NB4 (cell line): Measurements from ENCODE around the gene PPM1L.

Source experiments
- DNase-seq: peaks from one replicate; pipeline ENCODE4 v3.0.0; 2010; ENCODE audit warnings: low read depth
- H3K4me3 ChIP-seq: one replicate; pipeline ENCODE4 v1.5.1; 2011; ENCODE audit warnings: mild to moderate bottlenecking, low read depth, low read length, moderate library complexity
- CTCF ChIP-seq: IDR thresholded peaks from one replicate; pipeline ENCODE4 v1.5.1; 2012; ENCODE audit warnings: low read depth, low read length
- MAX ChIP-seq: IDR thresholded peaks from 2 replicates; pipeline ENCODE4 v1.6.1; 2011; ENCODE audit warnings: low read depth, low read length
- MYC ChIP-seq: IDR thresholded peaks from 2 replicates; pipeline ENCODE4 v1.6.1; 2011; ENCODE audit warnings: low read depth, low read length
- POLR2A ChIP-seq: IDR thresholded peaks from 2 replicates; pipeline ENCODE4 v1.6.1; 2011; ENCODE audit warnings: mild to moderate bottlenecking; ENCODE audit not compliant: insufficient read length; ENCODE audit errors: extremely low read depth

The PPM1L gene

GRCh38 chr3:161050935-161051334 is 294.9 kb downstream of the PPM1L start:
- no peak for DNase-seq
- H3K4me3 ChIP-seq = no peak overlapping the region
- TF ChIP-seq MAX (no peak), MYC (no peak), POLR2A (no peak), CTCF (no peak)

DNA sequence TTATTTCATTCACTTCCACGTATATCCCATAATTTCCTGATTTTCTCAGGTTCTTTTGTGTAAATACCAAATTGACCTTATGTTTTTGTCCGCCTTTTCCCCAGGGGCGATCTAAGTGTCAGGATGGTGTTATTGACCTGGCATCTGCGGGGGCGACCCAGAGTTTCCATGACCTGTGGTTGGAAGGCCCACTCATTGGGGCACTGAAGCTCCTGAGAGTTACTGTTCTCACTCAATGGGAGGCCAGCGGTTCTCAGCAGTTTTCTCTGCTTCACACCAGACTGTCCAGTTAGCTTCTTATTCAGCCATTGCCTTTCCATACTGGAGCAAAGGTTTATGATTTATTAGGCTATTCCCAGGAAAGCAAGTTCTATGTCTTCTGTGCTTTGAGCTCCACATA is 295.8 kb downstream of the PPM1L start:
- TF ChIP-seq CTCF (no peak), POLR2A (no peak), MYC (no peak), MAX (no peak)
- DNase-seq = no peak

GRCh38 chr3:161054860-161055604 is 299.0 kb downstream of the PPM1L start:
- H3K4me3 ChIP-seq = no peak overlapping the region
- DNase-seq = no peak
- TF ChIP-seq POLR2A = no peak
- no peak for TF ChIP-seq CTCF
- no peak for TF ChIP-seq MYC
- TF ChIP-seq MAX = no peak

More for the DNA sequence above, 295.8 kb downstream of the PPM1L start:
- no peak overlapping the region for H3K4me3 ChIP-seq

DNA sequence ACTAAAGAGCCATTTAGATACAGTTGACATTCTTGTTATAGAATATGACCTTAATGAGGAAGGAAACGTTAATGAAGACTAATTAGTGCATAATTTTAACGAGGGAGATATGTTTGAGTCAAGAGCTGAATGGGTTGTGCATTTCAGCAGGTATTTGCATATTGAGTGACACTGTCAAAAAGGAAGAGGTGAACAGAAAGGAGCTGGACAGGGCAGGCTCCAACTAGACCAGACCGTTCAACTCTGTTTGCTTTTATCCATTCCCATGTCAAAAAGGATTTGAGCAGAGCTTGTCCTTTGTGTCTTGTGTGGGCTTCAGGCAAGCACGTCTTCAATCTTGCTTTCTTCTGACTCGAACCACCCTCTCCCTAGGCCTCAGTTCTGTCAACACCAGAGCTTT is 308.4 kb downstream of the PPM1L start:
- TF ChIP-seq MAX = no peak
- TF ChIP-seq CTCF = no peak
- no peak for TF ChIP-seq MYC
- TF ChIP-seq POLR2A = no peak
- no peak for DNase-seq
- H3K4me3 ChIP-seq = no peak overlapping the region

- DNase-seq = peak; percentile 7
- H3K4me3 ChIP-seq = no peak overlapping the region
- TF ChIP-seq MAX = no peak
- TF ChIP-seq MYC = no peak
- TF ChIP-seq CTCF = no peak
- TF ChIP-seq POLR2A = no peak
Observed at GRCh38 chr3:161066930-161067329, 310.9 kb downstream of the PPM1L start.
